Naive thymus-derived CD8-positive, alpha-beta T cell (primary cell): Measurements from ENCODE around the gene PLCD3. TPM values are rescaled to one million over a fixed set of nuclear protein-coding genes. Genes with fewer than 3 reads are reported as not detected.

Experiments used
- ATAC-seq, 2 donors: fragments of 150-1000 bp; cut with Tn5 transposase in 1 of 2; sonication (Bioruptor Pico), chemical (Tn5 transposase) in 1 of 2; 1 replicate in 1 of 2; 2 replicates in 1 of 2; pipeline ENCODE4 v1.10.0; 2021; ENCODE audit warnings: mild to moderate bottlenecking in 2 of 2, moderate library complexity in 2 of 2
- POLR2A ChIA-PET: fragments of 350-600 bp; sonication (Branson Sonifier 250); formaldehyde crosslinking; loops from one replicate; lab custom pipeline; 2021; ENCODE audit warnings: antibody characterized with exemption; lab: Charles Lee
- DNase-seq, 10 donors: peaks; one replicate each; pipeline versions ENCODE4 v3.0.0 to v3.0.0-alpha.2; 2020 to 2022
- H3K27ac Mint-ChIP-seq, 10 donors: one replicate each; pipeline ENCODE4 v1.8.0; 2020 to 2022; ENCODE audit warnings: mild to moderate bottlenecking in 10 of 10, mixed read lengths in 10 of 10, moderate library complexity in 4 of 10, inconsistent platforms in 1 of 10
- H3K27me3 Mint-ChIP-seq, 5 donors: one replicate each; pipeline ENCODE4 v1.8.0; 2021 to 2022; ENCODE audit warnings: mixed read lengths in 5 of 5
- H3K36me3 Mint-ChIP-seq, 3 donors: one replicate each; pipeline ENCODE4 v1.8.0; 2020 to 2022; ENCODE audit warnings: mixed read lengths in 3 of 3, mild to moderate bottlenecking in 2 of 3, inconsistent platforms in 1 of 3
- H3K4me1 Mint-ChIP-seq, 4 donors: one replicate each; pipeline ENCODE4 v1.8.0; 2021 to 2022; ENCODE audit warnings: mixed read lengths in 4 of 4
- H3K4me3 Mint-ChIP-seq, 10 donors: one replicate each; pipeline ENCODE4 v1.8.0; 2020 to 2022; ENCODE audit warnings: mild to moderate bottlenecking in 10 of 10, mixed read lengths in 10 of 10, moderate library complexity in 6 of 10, inconsistent platforms in 1 of 10
- H3K9me3 Mint-ChIP-seq, 9 donors: one replicate each; pipeline ENCODE4 v1.8.0; 2020 to 2022; ENCODE audit warnings: mixed read lengths in 9 of 9, mild to moderate bottlenecking in 3 of 9, inconsistent platforms in 1 of 9, moderate library complexity in 1 of 9
- polyA plus RNA-seq, 3 donors: library from polyadenylated mRNA; unstranded; fragments of 300-500 nt; fragmentation: Illumina TruSeq; gene quantifications; one replicate each; pipeline ENCODE4 v1.2.3, GENCODE V29; 2021
- total RNA-seq, 8 experiments: library from RNA in 2 of 8; stranded (reverse) in 2 of 8; gene quantifications; one replicate each; pipeline ENCODE4 v1.2.3 and lab custom pipeline; 2021 to 2026

The PLCD3 gene
- total and polyA plus RNA-seq, 5 experiments from 2014 or later = 0.35 to 4.0 (median 0.65) TPM

DNA sequence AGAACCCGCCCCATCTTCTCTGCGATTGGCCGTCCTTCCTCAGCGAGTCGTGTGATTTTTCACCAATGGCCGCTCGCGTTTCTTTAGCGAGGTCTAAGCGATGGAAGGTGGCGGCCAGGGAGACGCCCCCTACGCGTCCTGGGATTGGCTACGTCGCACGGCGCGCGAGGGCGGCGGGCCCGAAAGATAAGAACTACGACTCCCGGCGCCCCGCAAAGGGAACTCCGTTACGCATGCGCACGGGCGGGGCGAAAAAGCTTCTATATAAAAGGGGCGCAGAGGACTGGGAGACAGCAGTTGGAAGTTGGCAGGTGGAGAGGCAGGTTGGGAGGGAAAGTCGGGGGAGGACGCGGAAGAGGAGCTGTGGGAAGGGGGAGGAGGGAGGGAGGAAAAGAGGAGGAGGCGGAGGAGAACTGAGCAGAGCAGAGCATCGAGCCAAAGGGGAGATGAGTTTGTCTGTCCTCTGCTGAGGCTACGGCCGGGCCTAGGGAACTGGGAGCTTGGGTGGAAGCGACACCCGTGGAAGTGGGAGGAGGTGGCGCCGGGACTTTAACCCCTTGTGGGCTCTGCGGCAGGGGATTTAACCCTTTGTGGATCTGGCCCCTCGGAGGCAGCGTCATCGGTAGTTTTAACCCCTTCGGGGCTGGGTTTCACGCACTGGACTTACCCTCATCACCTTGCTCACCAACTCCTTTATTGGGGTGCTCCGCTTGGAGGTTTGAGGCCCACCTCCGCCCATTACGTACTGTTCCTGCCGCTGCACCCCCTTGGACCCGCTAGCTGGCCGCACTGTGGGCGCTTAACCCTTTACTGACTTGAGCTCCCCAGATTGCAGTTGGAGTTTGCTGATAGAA is 16.1 kb upstream of the PLCD3 start, which contains the start of gene HEXIM1:
Gene HEXIM1 (plus strand): TSS at position 293 of the 854 bp plus-strand sequence. CDS start 716 bp downstream, outside the sequence.
- Mint-ChIP-seq H3K27me3 (peaks cover 0 to 3% (median 0%) of the 10 kb centered on the region in 5 donors), H3K9me3 (no peaks in the 10 kb centered on the region), H3K27ac (peak within 1 kb of the TSS; percentile 97 to 100 (median 100)), H3K4me3 (peak within 1 kb of the TSS; percentile 93 to 99 (median 96)), H3K4me1 (peaks cover 36 to 75% (median 55%) of the 10 kb centered on the region in 4 donors), H3K36me3 (peaks cover 0 to 2% (median 0%) of the 10 kb centered on the region in 3 donors)
- DNase-seq = peak; percentile 95 to 100 (median 99)
- POLR2A ChIA-PET = interaction anchor here (0.5 to 11.0 kb wide), 40 partner anchors 8 to 1937 kb away, joined by 3 to 676 read pairs (median 5); partner anchors contain the start of genes ACBD4, EFTUD2, FMNL1 and HEXIM2
- ATAC-seq = peak; percentile 74 to 83

DNA sequence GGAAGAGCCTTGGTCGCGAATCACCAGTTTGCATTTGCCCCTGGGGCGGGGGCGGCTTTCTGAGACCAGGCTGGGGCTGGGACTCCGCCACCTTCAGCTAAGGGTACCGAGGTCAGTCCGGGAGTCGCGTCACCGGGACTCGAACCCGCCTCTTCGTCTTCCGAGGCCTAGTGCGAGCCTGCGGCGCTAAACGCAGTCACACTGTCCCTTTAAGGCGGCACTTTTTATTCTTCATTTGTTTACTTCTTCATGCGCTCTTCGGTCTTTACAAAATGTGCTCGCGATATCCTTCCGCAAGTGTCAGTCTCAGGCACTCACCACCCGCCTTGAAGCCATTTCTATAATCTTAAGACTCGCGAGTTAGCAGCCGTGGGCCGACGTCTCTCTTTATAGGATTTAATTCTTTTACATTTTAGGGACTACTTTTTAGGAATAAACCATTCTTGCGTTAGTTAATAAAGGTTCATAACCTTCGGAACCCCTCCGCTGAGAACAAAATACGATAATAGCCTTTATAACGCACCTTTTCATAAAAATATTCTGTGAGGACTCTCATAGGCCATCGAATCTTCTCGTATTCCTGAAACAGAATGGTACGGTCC is 15.4 kb upstream of the PLCD3 start:
- H3K4me3 Mint-ChIP-seq = peak overlapping the region; percentile 93 to 99 (median 96)
- DNase-seq (peak in 9 of 10 donors; percentile 64 to 88 (median 78)), ATAC-seq (peak; percentile 20 to 39)
- peaks cover 0 to 3% (median 0%) of the 10 kb centered on the region in 5 donors for H3K27me3 Mint-ChIP-seq
- peak overlapping the region; percentile 97 to 100 (median 100) for H3K27ac Mint-ChIP-seq
- H3K4me1 Mint-ChIP-seq = peaks cover 37 to 82% (median 59%) of the 10 kb centered on the region in 4 donors
- H3K9me3 Mint-ChIP-seq = no peaks in the 10 kb centered on the region
- peaks cover 0 to 2% (median 0%) of the 10 kb centered on the region in 3 donors for H3K36me3 Mint-ChIP-seq
- POLR2A ChIA-PET = interaction anchor here (0.6 to 11.0 kb wide), 35 partner anchors 7 to 1936 kb away, joined by 3 to 676 read pairs (median 5); partner anchors contain the start of genes ACBD4, EFTUD2, FMNL1 and HEXIM2

DNA sequence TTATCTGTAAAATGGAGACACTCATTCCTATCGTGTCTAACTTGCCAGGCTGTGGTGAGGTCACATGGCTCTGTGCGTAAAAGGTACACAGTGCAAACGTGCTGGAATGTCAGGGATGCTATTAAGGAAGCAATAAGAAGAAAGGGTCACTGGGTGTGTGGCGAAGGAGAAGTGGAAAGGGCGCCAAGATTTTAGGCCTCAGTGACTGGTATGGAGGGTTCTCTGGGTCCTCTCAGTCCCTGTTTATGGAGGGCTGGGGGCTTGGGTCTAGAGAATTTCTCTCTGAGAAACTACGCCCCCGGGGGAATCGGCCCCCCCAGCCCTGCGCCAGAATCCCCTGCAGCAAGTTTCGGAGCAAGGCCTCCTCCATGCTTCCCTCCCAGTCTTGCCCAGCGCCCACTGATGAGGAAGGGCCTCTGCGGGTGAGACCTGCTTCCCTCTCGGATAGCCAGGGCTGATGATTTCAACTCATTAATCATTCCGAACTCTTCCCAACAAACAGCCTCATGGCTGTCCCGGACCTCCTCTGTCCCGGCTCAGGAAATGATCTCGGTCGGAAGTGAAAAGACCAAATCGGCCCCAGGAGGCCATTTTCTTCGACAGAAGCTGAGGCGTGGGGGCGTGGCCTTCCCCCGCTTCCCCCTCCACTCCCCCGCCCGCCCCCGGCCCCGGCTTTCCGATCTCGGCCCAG is 14.7 kb upstream of the PLCD3 start:
- Mint-ChIP-seq H3K27me3 (peaks cover 0 to 3% (median 0%) of the 10 kb centered on the region in 5 donors), H3K4me1 (peaks cover 37 to 82% (median 60%) of the 10 kb centered on the region in 4 donors), H3K27ac (peak overlapping the region; percentile 97 to 100 (median 100)), H3K36me3 (peaks cover 0 to 2% (median 0%) of the 10 kb centered on the region in 3 donors), H3K4me3 (peak overlapping the region; percentile 93 to 99 (median 96)), H3K9me3 (no peaks in the 10 kb centered on the region)
- POLR2A ChIA-PET = interaction anchor here (0.7 to 11.0 kb wide), 12 partner anchors 7 to 86 kb away, joined by 3 to 676 read pairs (median 34); partner anchors contain the start of genes ACBD4, FMNL1, HEXIM2 and NMT1
- peak in 4 of 10 donors; percentile 48 to 67 (median 64) for DNase-seq
- peak in 1 of 2 donors; percentile 3 for ATAC-seq

DNA sequence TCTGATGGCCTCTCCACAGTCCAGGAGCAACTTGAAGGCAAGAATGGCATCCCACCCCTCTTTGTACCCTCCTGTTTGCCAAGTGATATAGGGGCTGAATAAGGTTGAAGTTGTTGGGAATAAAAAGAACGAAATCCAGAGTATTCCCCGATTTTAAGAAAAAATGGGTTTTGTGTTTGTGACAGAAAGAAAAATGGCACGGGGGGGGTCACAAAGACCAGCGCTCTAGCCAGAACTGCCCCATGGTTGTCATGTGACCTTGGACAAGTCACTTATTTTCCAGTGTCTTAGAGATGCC is 14.2 kb upstream of the PLCD3 start:
- Mint-ChIP-seq H3K27ac (peak overlapping the region; percentile 97 to 100 (median 100)), H3K4me3 (peak overlapping the region; percentile 93 to 99 (median 96)), H3K27me3 (peaks cover 0 to 3% (median 0%) of the 10 kb centered on the region in 5 donors), H3K4me1 (peaks cover 35 to 78% (median 58%) of the 10 kb centered on the region in 4 donors), H3K9me3 (no peaks in the 10 kb centered on the region), H3K36me3 (peaks cover 0 to 2% (median 0%) of the 10 kb centered on the region in 3 donors)
- POLR2A ChIA-PET = interaction anchor here (1.0 to 11.0 kb wide), 5 partner anchors 12 to 79 kb away, joined by 3 to 195 read pairs (median 36); partner anchors contain the start of genes ACBD4, HEXIM2 and PLCD3
- DNase-seq (no peak), ATAC-seq (no peak)

DNA sequence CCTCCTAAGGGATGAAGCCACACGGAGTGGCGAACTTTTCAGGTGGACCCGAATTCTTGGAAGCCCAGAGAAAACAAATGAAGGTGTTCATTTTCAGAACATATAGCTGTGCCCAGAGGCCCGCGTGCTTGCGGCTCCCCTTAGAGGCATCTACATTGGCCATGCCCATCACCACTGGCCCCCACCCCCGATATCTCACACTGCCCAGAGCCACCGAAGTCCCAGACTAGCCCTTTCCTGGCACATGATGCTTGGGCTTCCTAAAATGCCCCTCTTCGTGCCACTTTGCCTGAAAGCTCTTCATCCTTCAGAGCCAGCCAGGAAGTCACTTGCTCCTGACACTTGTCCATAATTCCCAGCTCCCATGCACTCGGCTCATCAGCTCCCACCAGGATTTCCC is 13.9 kb upstream of the PLCD3 start:
- H3K4me1 Mint-ChIP-seq = peaks cover 34 to 77% (median 58%) of the 10 kb centered on the region in 4 donors
- DNase-seq = no peak

DNA sequence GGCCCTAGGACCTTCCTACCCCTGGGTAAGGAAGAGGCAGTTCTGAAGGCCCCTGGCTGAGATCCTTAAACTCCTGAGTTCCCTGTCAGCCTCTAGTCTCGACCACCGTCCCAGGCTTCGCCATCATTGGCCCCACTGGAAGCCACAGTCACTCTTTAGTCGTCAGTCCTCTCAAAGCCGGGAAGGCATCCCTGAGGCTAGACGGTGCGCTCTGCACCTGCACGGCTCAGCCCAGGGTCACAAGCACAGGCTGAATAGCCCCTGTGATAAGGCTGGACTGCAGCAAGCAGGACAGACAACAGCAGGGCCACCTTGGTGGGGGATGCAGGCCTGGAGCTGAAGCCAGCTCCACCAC is 12.7 kb upstream of the PLCD3 start:
- POLR2A ChIA-PET = interaction anchor here (1.0 to 11.0 kb wide), 7 partner anchors 10 to 246 kb away, joined by 3 to 195 read pairs (median 5); partner anchors contain the start of genes ACBD4, EFTUD2, HEXIM2 and PLCD3
- Mint-ChIP-seq H3K27ac (peak overlapping the region in 7 of 10 donors; percentile 14 to 99 (median 52)), H3K4me1 (peaks cover 30 to 73% (median 55%) of the 10 kb centered on the region in 4 donors), H3K4me3 (peak overlapping the region; percentile 33 to 93 (median 67)), H3K27me3 (peaks cover 0 to 3% (median 0%) of the 10 kb centered on the region in 5 donors), H3K9me3 (no peaks in the 10 kb centered on the region), H3K36me3 (peaks cover 0 to 3% (median 0%) of the 10 kb centered on the region in 3 donors)
- ATAC-seq (no peak), DNase-seq (peak in 2 of 10 donors; percentile 15 to 19)

More for the DNA sequence above, 13.9 kb upstream of the PLCD3 start:
- peaks cover 0 to 2% (median 0%) of the 10 kb centered on the region in 3 donors for H3K36me3 Mint-ChIP-seq
- peaks cover 0 to 3% (median 0%) of the 10 kb centered on the region in 5 donors for H3K27me3 Mint-ChIP-seq
- no peaks in the 10 kb centered on the region for H3K9me3 Mint-ChIP-seq
- H3K4me3 Mint-ChIP-seq = peak overlapping the region; percentile 55 to 99 (median 96)
- ATAC-seq = no peak
- H3K27ac Mint-ChIP-seq = peak overlapping the region; percentile 44 to 100 (median 99)
- POLR2A ChIA-PET = interaction anchor here (0.7 to 11.0 kb wide), 7 partner anchors 11 to 1785 kb away, joined by 3 to 195 read pairs (median 9); partner anchors contain the start of genes ACBD4, HEXIM2 and PLCD3

DNA sequence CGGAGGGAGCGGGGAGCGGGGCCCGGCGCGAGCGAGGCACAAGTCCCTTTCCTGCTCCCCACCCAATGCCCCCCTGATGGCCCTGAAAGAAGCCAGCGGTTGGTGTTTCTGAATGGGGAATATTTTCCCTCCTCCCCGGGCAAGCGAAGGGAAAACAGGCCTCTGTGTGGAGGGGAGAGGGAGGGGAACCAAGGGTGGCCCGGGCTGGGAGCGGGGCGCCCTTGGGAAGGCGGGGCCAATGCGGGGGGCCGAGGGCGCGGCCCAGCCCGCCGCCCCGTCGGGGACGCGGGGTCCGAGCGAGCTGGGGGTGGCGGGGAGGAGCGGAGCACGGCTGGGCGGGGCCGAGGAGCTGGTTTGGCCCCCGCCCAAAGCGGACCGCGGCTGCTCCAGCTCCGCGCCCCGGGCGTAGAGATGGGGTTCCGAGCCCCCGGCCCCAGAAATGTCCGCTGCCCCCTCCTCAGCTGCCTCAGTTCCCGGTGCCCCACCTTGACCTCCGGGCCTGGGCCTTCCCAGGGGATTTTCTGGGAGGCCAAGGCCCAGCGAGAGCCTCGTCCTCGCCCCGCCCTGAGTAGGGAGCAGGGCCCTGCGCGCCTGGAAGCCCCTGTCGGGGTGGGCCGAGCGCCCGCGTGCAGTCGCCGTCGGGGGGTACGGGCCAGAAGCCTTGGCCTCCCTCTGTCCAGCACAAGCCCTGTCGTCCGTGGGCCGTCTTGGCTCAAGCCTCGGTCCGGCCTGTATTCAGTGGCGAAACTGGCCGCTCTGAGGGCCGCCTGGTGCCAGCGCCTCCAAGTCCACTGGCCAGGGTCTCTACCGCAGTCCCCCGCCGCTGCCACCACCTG is 12.1 kb upstream of the PLCD3 start:
- Mint-ChIP-seq H3K36me3 (peaks cover 0 to 5% (median 0%) of the 10 kb centered on the region in 3 donors), H3K4me1 (peaks cover 24 to 67% (median 50%) of the 10 kb centered on the region in 4 donors), H3K27me3 (peaks cover 0 to 3% (median 0%) of the 10 kb centered on the region in 5 donors), H3K9me3 (no peaks in the 10 kb centered on the region), H3K27ac (peak overlapping the region in 9 of 10 donors; percentile 27 to 99 (median 77)), H3K4me3 (peak overlapping the region; percentile 68 to 93 (median 80))
- ATAC-seq (no peak), DNase-seq (peak in 3 of 10 donors; percentile 36 to 41 (median 38))
- POLR2A ChIA-PET = interaction anchor here (0.6 to 11.0 kb wide), 10 partner anchors 9 to 245 kb away, joined by 3 to 195 read pairs (median 3); partner anchors contain the start of genes ACBD4, EFTUD2, HEXIM2 and PLCD3

DNA sequence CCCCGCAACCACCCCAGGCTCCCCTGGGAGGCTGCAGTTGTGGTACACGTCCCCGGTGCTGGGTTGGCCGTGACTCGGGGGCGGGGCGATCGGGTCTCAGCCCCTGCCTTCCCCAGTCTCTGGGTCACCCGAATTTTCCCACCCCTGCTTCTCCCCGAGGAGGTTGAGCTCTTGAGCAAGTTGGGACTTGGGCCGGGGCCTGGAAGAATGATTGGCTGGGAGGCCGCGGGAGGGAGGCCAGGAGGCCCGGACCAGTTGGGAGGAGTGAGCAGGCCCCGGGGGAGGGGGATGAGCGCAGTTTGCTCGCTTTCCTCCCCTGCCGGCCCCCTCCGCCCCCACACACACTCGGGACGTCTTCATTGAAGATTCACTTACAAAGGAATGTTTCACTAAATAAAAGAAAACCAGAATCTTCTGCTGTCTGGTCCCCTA is 11.5 kb upstream of the PLCD3 start:
- ATAC-seq (no peak), DNase-seq (peak in 8 of 10 donors; percentile 23 to 48 (median 39))
- Mint-ChIP-seq H3K4me3 (peak overlapping the region; percentile 68 to 93 (median 80)), H3K9me3 (no peaks in the 10 kb centered on the region), H3K27me3 (peaks cover 0 to 3% (median 0%) of the 10 kb centered on the region in 5 donors), H3K36me3 (peaks cover 0 to 5% (median 0%) of the 10 kb centered on the region in 3 donors), H3K27ac (peak overlapping the region; percentile 61 to 91 (median 78)), H3K4me1 (peaks cover 21 to 61% (median 50%) of the 10 kb centered on the region in 4 donors)
- POLR2A ChIA-PET = interaction anchor here (0.6 to 11.0 kb wide), 10 partner anchors 9 to 245 kb away, joined by 3 to 195 read pairs (median 3); partner anchors contain the start of genes ACBD4, EFTUD2, HEXIM2 and PLCD3

DNA sequence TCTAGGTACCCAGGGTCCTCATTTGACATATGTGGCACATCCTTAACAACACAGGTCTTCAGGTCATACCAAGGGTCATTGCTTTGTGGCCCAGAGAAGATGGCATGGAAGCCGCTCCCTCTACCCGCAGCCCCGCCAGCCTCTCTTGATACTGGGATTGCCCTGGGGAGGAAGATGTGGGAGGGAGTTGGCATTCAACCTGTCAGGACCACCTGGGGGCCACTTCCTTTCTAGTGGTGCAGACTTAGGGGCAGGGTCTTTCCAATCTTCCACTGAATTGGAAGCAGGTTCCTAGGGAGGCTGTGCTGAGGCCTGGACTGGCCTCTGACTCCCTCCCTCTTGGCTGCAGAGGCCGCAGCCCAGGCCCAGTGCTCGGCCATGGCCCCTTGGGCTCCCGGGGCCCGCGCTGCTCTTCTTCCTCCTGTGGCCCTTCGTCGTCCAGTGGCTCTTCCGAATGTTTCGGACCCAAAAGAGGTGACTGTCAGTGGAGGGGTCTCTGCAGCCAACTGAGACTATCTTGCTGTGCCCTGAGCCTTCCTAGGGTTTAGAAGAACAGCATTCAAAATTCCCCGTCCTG is 10.9 kb upstream of the PLCD3 start:
- POLR2A ChIA-PET = interaction anchor here (0.9 to 11.0 kb wide), 5 partner anchors 8 to 77 kb away, joined by 4 to 195 read pairs (median 14); partner anchors contain the start of genes ACBD4, HEXIM2 and PLCD3
- peaks cover 0 to 4% (median 0%) of the 10 kb centered on the region in 3 donors for H3K36me3 Mint-ChIP-seq
- peak overlapping the region; percentile 40 to 91 (median 76) for H3K27ac Mint-ChIP-seq
- peaks cover 17 to 55% (median 48%) of the 10 kb centered on the region in 4 donors for H3K4me1 Mint-ChIP-seq
- DNase-seq (no peak), ATAC-seq (no peak)
- peaks cover 0 to under 1% (median 0%) of the 10 kb centered on the region in 5 donors for H3K27me3 Mint-ChIP-seq
- H3K4me3 Mint-ChIP-seq = peak overlapping the region; percentile 68 to 93 (median 80)
- no peaks in the 10 kb centered on the region for H3K9me3 Mint-ChIP-seq

GRCh38 chr17:45139533-45139920 is 7.2 kb upstream of the PLCD3 start:
- POLR2A ChIA-PET = interaction anchor here (0.7 to 3.1 kb wide), 4 partner anchors 9 to 112 kb away, joined by 3 to 32 read pairs (median 6); partner anchors contain the start of gene HEXIM1
- H3K27ac Mint-ChIP-seq = peak overlapping the region in 3 of 10 donors; percentile 21 to 92 (median 66)
- H3K9me3 Mint-ChIP-seq = no peaks in the 10 kb centered on the region
- H3K4me3 Mint-ChIP-seq = peak overlapping the region in 2 of 10 donors; percentile 28 to 57
- peak in 1 of 10 donors; percentile 21 for DNase-seq
- peaks cover 0 to 8% (median 0%) of the 10 kb centered on the region in 3 donors for H3K36me3 Mint-ChIP-seq
- no peaks in the 10 kb centered on the region for H3K27me3 Mint-ChIP-seq
- peaks cover 7 to 44% (median 31%) of the 10 kb centered on the region in 4 donors for H3K4me1 Mint-ChIP-seq
- ATAC-seq = no peak
